ENCODE results near the gene A4GALT. TPM values are rescaled to one million over a fixed set of nuclear protein-coding genes. Genes with fewer than 3 reads are reported as not detected.

Gene A4GALT
- total and polyA plus RNA-seq, 2 donors from 2014 or later, result 76.2 to 186 TPM

DNA sequence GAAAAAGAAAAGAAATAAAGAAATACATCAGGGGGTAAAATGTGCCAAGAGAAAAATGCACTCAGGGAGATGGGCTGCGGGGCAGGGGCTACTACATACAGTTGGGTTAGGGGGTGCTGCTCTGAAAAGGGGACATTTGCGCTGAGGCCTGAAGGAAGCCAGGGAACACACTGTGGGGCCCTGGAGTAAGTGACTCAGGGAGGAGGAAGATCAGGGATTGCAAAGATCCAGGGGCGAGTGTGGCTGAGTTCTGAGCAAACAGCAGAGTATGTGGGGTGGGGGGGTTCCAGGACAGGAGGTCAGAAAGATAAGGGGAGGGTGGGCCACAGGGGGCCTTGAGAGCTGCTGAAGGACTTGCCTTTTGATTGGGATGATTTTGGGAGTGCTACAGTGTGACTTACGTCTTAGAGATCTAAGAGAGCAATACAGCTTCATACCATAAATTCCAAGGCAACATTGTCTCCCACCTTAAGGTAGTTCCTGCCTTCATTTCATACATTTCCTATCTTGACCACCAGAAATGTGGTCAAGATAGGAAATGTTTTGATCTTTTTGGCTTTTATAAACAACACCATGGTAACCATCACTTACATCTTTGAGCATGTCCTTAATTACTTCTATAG is 5.8 kb downstream of the A4GALT start:
- Histone ChIP-seq H3K27ac (ENCODE audit: low read depth in 2 of 2, low read length in 2 of 2) (no peak overlapping the region), H3K9me3 (ENCODE audit: control insufficient read depth in 2 of 3, insufficient read depth in 1 of 3, low read length in 3 of 3) (no peaks in the 10 kb centered on the region), H3K9ac (ENCODE audit: low read length in 3 of 3) (no peak overlapping the region), H3K4me1 (ENCODE audit: control insufficient read depth in 2 of 3, insufficient read depth in 2 of 3, low read depth in 1 of 3, low read length in 3 of 3) (peaks cover 0 to 30% (median 16%) of the 10 kb centered on the region in 3 donors), H3K36me3 (ENCODE audit: control insufficient read depth in 2 of 3, insufficient read depth in 3 of 3, low read length in 3 of 3) (no peaks in the 10 kb centered on the region), H3K27me3 (ENCODE audit: control insufficient read depth, insufficient read depth, low read length) (no peaks in the 10 kb centered on the region), H3K4me3 (ENCODE audit: low read length in 3 of 3) (no peak overlapping the region)
- TF ChIP-seq, protein P1, sequence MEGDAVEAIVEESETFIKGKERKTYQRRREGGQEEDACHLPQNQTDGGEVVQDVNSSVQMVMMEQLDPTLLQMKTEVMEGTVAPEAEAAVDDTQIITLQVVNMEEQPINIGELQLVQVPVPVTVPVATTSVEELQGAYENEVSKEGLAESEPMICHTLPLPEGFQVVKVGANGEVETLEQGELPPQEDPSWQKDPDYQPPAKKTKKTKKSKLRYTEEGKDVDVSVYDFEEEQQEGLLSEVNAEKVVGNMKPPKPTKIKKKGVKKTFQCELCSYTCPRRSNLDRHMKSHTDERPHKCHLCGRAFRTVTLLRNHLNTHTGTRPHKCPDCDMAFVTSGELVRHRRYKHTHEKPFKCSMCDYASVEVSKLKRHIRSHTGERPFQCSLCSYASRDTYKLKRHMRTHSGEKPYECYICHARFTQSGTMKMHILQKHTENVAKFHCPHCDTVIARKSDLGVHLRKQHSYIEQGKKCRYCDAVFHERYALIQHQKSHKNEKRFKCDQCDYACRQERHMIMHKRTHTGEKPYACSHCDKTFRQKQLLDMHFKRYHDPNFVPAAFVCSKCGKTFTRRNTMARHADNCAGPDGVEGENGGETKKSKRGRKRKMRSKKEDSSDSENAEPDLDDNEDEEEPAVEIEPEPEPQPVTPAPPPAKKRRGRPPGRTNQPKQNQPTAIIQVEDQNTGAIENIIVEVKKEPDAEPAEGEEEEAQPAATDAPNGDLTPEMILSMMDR (IDR thresholded peaks at IDR 0.05; ENCODE audit: borderline replicate concordance, extremely low read depth, insufficient read depth), result no peak
- FAIRE-seq (no peak), DNase-seq (no peak)
- intact Hi-C loops (cut with DNase I), result no loop called here

DNA sequence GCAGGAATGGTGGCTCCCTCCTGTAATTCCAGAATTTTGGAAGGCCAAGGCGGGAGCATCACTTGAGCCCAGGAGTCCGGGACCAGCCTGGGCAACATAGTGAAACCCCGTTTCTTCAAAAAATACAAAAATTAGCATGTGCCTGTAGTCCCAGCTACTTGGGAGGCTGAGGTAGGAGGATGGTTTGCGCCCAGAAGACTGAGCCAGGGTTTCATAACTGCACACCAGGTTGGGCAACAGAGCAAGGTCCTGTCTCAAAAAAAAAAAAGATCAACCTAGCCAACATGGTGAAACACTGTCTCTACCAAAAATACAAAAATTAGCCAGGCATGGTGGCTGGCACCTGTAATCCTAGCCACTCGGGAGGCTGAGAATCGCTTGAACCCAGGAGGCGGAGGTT is 6.4 kb downstream of the A4GALT start:
- no peaks in the 10 kb centered on the region for H3K9me3 ChIP-seq (ENCODE audit: control insufficient read depth in 2 of 3, insufficient read depth in 1 of 3, low read length in 3 of 3)
- H3K36me3 ChIP-seq (ENCODE audit: control insufficient read depth in 2 of 3, insufficient read depth in 3 of 3, low read length in 3 of 3), result no peaks in the 10 kb centered on the region
- TF ChIP-seq, protein P1 (IDR thresholded peaks at IDR 0.05; ENCODE audit: borderline replicate concordance, extremely low read depth, insufficient read depth), result no peak
- no peak for FAIRE-seq
- no peak overlapping the region for H3K4me3 ChIP-seq (ENCODE audit: low read length in 3 of 3)
- no peak overlapping the region for H3K9ac ChIP-seq (ENCODE audit: low read length in 3 of 3)
- no peaks in the 10 kb centered on the region for H3K27me3 ChIP-seq (ENCODE audit: control insufficient read depth, insufficient read depth, low read length)
- DNase-seq, result no peak
- no peak overlapping the region for H3K27ac ChIP-seq (ENCODE audit: low read depth in 2 of 2, low read length in 2 of 2)
- H3K4me1 ChIP-seq (ENCODE audit: control insufficient read depth in 2 of 3, insufficient read depth in 2 of 3, low read depth in 1 of 3, low read length in 3 of 3), result peaks cover 0 to 30% (median 16%) of the 10 kb centered on the region in 3 donors
- intact Hi-C loops (cut with DNase I), result no loop called here

DNA sequence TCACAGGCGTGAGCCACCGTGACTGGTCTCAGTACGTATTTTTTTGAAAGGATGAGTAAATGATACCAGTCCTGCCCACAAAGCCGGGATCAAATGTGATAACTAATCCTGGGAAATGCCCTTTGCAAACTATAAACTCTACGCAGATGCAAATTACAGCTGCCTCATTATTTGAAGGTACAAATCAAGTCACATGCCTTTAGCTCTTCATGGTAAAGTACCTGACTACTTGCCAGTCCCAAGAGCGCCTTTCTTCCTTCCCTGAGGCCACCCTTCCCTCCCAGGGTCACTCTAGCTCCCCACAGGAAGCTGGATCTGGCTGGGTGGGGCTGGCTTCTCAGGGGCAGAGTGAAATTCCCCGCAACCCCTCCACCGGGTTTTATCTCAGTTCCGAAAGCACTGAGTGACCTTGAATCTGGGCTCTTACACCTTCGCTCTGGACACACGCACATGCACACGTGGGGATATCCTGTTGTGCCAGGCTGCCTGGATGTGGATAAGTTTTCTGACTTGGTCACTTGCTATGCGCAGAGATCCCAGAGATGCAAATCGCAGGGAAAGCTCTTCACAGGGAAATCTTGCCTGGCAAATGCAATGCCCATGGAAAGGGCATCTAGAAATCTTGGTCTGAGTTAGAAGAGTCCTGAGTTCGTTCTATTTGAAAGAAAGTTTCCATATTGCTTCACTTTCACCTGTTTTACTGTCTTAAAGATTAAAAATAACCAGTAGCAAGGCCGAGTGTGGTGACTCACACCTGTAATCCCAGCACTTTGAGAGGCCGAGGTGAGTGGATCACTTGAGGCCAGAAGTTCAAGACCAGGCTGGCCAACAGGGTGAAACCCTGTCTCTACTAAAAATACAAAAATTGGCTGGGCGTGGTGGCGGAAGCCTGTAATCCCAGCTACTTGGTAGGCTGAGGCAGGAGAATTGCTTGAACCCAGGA is 8.5 kb downstream of the A4GALT start:
- intact Hi-C loops (cut with DNase I), result no loop called here
- FAIRE-seq, result no peak
- peak in 1 of 5 donors; percentile 16 for DNase-seq

More for the DNA sequence above, 8.5 kb downstream of the A4GALT start:
- H3K27ac ChIP-seq (ENCODE audit: low read depth in 2 of 2, low read length in 2 of 2), result peak overlapping the region; percentile 10 to 83
- H3K4me3 ChIP-seq (ENCODE audit: low read length in 3 of 3), result no peak overlapping the region
- no peaks in the 10 kb centered on the region for H3K9me3 ChIP-seq (ENCODE audit: control insufficient read depth in 2 of 3, insufficient read depth in 1 of 3, low read length in 3 of 3)
- H3K4me1 ChIP-seq (ENCODE audit: control insufficient read depth in 2 of 3, insufficient read depth in 2 of 3, low read depth in 1 of 3, low read length in 3 of 3), result peaks cover 0 to 22% (median 16%) of the 10 kb centered on the region in 3 donors
- H3K36me3 ChIP-seq (ENCODE audit: control insufficient read depth in 2 of 3, insufficient read depth in 3 of 3, low read length in 3 of 3), result no peaks in the 10 kb centered on the region
- no peaks in the 10 kb centered on the region for H3K27me3 ChIP-seq (ENCODE audit: control insufficient read depth, insufficient read depth, low read length)
- TF ChIP-seq, protein P1 (IDR thresholded peaks at IDR 0.05; ENCODE audit: borderline replicate concordance, extremely low read depth, insufficient read depth), result no peak
- H3K9ac ChIP-seq (ENCODE audit: low read length in 3 of 3), result peak overlapping the region in 1 of 3 donors; percentile 48

Measured in kidney (tissue), 14 donors.